GM18519 (cell line): Measurements from ENCODE around the gene WDR82.

Source experiments
- ATAC-seq: cut with Tn5 transposase; IDR thresholded peaks from one replicate; pipeline ENCODE4 v1.9.1; 2021; ENCODE audit warnings: mild to moderate bottlenecking, moderate library complexity; ENCODE audit not compliant: unreplicated experiment, low FRiP score

WDR82 gene

DNA sequence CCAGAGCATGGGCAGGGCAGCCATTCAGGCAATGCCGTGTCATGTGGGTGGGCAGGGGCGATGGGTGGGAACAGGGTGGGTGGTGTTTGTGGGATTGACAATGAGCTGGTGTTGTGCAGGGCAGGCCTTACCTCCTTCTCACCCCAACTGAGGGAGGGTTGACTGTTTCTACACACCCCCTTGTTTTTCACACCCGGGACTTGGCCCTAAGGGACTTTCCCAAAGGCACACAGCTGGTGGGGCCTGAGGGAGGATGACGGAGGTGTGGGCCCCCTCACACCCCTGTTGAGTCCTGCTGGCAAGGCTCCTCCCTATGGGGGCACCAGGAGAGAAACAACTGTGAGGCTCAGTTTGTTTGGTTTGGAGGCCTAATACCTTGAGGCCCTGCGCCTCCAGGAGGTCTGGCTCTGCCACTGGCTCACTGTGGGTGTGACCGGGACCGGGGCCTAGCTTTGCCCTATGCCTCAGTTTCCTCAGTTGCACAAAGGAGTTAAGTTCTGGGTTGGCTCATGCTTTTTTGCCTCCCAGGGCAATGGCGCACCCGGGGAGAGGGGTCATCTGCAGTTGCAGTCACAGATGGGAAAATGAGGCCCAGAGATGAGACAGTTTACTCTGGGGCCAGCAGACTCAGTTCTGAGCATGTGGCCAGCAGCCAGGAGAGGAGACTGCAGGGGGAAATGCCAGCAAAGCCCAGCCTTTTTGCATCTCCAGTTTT, 32.6 kb upstream of the WDR82 start:
- no peak for ATAC-seq

DNA sequence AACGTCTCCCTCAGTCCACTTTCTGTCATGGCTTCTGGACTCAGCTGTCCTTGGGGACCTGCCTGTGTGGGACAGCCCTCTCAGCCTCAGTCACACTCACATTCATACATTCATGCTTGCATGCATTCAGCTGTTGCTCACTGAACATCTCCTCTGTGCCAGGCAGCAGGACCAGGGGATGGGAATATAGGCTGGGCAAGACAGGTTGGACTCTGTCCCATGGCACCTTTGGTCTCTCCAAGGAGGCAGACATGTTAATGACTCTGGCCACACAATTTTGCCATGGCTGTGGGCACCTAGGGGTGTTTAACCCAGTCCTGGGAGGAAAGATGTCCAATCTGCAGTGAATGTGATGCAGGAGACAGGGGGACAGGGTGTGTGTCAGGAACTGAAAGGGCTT, 29.9 kb upstream of the WDR82 start:
- no peak for ATAC-seq

GRCh38 chr3:52306978-52307377, 28.5 kb upstream of the WDR82 start:
- ATAC-seq: no peak

GRCh38 chr3:52305926-52306325, 27.5 kb upstream of the WDR82 start:
- ATAC-seq: no peak

DNA sequence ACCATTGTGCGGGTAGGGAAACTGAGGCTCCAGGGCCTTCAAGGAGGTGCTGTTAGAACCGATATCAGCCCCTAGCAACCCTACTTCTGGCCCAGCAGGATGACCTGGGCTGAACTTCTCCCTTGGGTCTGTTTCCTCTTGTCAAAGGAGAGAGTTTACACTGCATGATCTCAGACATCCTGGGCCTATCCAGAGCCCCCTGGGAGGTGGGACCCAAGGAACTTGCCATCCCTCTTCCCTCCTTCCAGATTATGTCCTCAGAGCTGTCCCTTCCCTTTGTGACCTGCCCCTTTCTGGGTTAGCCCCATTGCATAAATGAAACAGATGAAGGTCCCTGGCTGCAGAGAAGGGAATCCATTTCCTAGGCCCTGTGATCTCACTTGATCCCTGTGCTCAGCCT, 25.4 kb upstream of the WDR82 start:
- ATAC-seq: no peak

GRCh38 chr3:52302426-52303145, 24.1 kb upstream of the WDR82 start:
- ATAC-seq: no peak

DNA sequence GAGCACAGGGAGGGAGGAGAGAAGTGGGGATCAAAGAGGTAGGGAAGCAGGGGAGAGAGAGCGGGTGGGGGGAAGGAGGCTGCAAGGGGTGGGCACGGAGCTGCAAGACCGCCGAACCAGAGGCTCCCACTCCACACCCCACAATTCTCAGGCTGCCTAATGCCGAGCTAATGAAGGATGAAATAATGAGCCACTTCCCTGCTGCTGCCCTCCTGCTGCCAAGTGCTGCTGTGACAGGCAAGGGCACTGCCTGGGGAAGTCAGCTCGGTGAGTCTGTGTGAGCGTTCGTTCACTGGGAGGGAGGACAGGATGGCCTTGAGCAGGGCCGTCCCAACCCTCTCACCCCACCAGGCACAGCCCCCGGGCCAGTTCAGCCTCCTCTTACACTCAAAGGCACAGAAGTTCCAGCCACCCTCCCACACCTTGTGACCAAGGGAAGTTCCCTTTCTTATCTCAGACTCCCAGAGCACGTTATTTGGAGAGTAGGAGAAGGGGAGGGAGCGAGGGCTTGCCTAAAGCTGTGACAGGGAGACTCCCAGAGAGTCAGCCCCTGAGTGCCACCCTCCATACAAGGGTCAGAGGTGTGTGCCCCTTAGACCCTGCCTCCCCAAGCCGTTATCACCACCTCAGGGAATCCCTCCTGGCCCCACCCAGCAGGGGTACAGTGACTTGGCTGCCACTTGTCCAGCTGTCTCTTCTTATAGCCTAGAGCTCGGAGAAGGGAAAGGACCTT, 21.6 kb upstream of the WDR82 start:
- no peak for ATAC-seq

GRCh38 chr3:52299247-52299878, 20.9 kb upstream of the WDR82 start:
- ATAC-seq: no peak

DNA sequence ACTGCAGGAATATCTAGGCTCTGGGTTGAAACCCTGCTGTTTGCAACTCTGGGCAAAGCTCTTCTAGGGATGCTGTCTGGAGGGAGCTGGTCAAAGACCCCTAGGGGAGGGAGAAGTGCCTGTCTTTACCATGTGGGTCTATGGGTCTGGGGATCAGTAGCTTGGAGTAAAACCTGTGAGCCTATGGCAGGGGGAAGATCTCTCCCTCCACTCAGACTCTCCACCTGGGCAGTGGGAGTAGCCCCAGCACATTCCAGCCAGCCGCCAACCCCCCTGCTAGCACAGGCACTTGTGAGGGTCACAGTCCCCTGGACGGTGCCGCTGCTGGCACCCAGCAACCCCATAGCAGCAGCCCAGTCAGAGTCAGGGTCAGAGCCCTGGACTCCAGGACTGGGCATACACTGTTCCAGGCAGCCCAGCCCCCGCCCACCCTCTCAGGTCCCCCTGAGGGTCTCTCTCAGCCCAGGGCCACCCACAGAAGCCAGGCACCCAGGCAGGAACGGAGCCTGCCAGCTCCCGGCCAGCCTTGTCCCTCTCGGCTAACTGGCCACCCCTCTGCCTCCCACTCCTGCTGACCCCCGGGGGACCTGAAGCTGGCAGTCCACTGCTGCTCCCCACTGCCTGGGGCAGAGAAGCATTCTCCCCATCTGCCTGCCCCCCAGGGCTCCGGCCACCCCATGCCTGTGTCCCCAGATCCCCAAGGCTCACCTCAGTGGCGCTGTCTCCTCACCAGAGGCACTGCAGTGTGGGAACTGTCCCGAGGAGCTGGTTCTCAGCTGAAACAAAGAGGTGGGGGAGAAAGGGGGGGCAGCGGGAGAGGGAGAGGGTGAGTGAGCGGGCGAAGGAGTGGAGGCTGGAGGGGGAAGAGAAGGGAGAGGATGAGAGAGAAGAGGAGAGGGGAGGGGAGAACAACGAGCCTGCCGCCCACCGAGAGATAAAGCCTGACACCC, 20.0 kb upstream of the WDR82 start:
- ATAC-seq: no peak

- ATAC-seq: no peak
Measured at GRCh38 chr3:52297242-52298148, 19.0 kb upstream of the WDR82 start.

DNA sequence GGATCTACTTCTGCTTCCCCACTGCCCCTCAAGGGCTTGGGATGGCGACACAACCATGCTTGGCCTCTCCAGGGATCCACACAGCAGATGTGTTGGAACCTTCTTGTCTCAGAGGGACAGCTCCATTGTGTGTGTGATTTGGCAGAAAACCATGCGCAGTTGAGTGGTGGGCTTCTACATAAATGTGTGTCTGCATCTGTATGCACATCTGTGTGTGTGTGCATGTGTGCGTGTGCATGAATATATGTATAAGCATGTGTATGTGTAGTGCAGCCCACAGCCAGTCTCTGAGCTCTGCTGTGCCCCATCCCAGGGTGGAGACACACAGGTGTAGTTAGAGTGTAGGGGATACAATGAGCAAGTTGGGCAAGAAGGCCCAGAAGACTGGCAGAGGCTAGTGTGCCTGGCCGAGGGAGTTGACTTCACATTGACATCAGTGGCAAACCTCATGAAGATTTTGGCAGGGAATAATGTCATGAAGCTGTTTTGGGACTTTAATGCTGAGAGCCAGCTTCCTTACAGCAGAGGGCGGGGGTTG, 17.3 kb upstream of the WDR82 start:
- no peak for ATAC-seq

DNA sequence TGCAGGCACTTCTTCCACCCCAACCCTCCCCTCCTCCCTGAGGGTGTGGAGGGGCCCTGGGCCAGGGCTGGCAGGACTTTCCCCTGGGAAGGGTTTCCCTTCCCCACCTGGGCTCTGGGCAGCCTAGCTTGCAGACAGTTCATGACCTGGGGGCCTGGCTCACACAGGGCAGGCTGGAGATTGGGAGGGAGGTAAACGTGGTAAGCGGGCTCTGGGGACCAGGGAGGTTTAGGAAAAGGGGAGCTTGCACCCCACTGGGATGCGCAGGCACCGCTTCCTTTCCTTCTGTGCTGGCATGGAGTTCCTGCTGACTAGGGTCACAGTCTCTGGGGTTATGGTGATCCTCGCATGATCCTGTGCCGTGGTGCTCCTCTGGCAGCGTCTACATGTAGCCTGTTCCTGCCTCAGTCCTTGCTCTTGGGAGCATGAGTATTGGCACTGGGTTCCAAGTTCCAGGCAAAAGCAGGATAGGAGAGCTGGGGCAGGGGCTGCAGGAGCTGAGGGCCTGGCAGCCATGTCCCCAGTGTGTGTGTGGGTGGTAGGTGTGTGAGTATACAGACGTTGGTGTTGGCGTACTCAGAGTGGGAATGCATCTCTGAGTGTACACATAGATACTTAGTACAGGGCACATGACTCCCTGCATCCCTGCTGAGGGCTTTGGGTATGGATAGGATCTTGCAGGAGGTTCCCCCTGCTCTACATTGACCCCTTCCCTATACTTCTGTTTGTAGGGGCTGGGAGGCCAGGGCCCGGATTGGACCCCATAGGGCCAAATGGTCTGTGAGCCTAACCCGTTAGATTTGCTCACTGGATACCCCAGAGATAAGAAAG, 16.1 kb upstream of the WDR82 start:
- no peak for ATAC-seq

GRCh38 chr3:52293491-52294319, 15.3 kb upstream of the WDR82 start:
- no peak for ATAC-seq

GRCh38 chr3:52292247-52293065, 14.0 kb upstream of the WDR82 start:
- ATAC-seq: no peak

DNA sequence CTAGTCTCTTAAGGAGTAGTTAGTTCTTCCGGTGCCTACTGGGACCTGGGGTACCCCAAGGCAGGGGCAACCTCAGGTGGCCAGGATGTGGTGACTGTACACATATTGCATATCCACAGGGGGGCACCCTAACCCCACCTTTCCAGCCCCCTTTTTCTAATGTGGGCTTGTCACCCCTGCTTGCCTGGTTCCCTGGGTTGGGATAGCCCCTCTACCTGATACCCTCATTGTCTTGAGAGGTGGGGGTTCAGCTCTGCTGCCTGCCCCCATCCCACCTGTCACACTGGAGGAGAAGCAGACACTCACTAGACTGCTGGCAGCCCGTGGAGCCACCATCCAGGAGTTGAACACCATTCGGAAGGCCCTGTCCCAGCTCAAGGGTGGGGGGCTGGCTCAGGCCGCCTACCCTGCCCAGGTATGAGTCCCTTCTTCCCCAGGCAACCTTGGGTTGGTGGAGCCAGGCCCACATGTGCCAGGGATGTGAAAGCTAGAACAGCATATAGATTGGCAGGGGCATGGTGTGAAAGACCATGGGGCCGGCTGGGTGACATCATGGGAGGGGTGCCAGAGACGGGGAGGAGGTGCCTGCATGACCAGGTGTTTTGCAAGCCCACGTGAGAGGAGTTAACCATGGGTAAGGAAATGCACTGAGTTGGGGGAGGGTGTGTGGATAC, 13.2 kb upstream of the WDR82 start:
- no peak for ATAC-seq
